SK-N-MC (cell line): Measurements from ENCODE around the gene PIK3R4.

Experiments used
- DNase-seq: peaks from one replicate; pipeline ENCODE4 v3.0.0-alpha.2; 2011; ENCODE audit warnings: low read depth, low spot score
- H3K27ac ChIP-seq: fragments of 200-600 bp; sonication (generic); 2 replicates; pipeline ENCODE4 v1.5.1; 2016; ENCODE audit warnings: mixed run types
- H3K36me3 ChIP-seq: fragments of 200-600 bp; sonication (generic); 2 replicates; pipeline ENCODE4 v1.6.1; 2017; ENCODE audit warnings: antibody characterized with exemption, low read length, mixed read lengths; ENCODE audit not compliant: insufficient read depth
- H3K4me3 ChIP-seq: fragments of 200-600 bp; sonication (generic); 2 replicates; pipeline ENCODE4 v1.5.1; 2016
- H3K9ac ChIP-seq: fragments of 200-600 bp; sonication (generic); 2 replicates; pipeline ENCODE4 v1.8.0; 2017; ENCODE audit warnings: mixed run types, mixed read lengths; ENCODE audit not compliant: insufficient read length
- H3K9me3 ChIP-seq: fragments of 200-600 bp; sonication (generic); 2 replicates; pipeline ENCODE4 v1.6.1; 2017; ENCODE audit warnings: low read depth, mild to moderate bottlenecking, antibody characterized with exemption, low read length, moderate library complexity, mixed read lengths
- EZH2 ChIP-seq: fragments of 200-600 bp; sonication (generic); IDR thresholded peaks from one replicate; pipeline ENCODE4 v1.6.1; 2017; ENCODE audit warnings: antibody characterized with exemption
- FOXP2 ChIP-seq: optimal IDR thresholded peaks from 2 replicates; pipeline ENCODE3; 2011; ENCODE audit warnings: mild to moderate bottlenecking, moderate library complexity; ENCODE audit not compliant: insufficient read depth; ENCODE audit errors: extremely low read length, control extremely low read depth
- POLR2AphosphoS5 ChIP-seq: IDR thresholded peaks from 2 replicates; pipeline ENCODE4 v1.6.1; 2012; ENCODE audit warnings: mild to moderate bottlenecking, low read depth, low read length, borderline replicate concordance

The PIK3R4 gene

GRCh38 chr3:130662501-130662996 is 84.1 kb downstream of the PIK3R4 start:
- TF ChIP-seq FOXP2 (no peak), EZH2 (no peak), POLR2AphosphoS5 (no peak; the same call in 1 of the 2 replicates)
- Histone ChIP-seq H3K9ac (no peak overlapping the region), H3K36me3 (peaks cover 14% of the 10 kb centered on the region), H3K4me3 (no peak overlapping the region), H3K9me3 (no peaks in the 10 kb centered on the region), H3K27ac (no peak overlapping the region)
- DNase-seq: no peak

- no peak overlapping the region for H3K9ac ChIP-seq
Measured at GRCh38 chr3:130661140-130661891, 85.3 kb downstream of the PIK3R4 start.

GRCh38 chr3:130659911-130660310 is 86.7 kb downstream of the PIK3R4 start:
- no peak overlapping the region for H3K9ac ChIP-seq
- TF ChIP-seq POLR2AphosphoS5 (no peak), FOXP2 (no peak), EZH2 (no peak)

More at GRCh38 chr3:130661140-130661891, 85.3 kb downstream of the PIK3R4 start:
- Histone ChIP-seq H3K4me3 (no peak overlapping the region), H3K36me3 (peaks cover 14% of the 10 kb centered on the region), H3K9me3 (no peaks in the 10 kb centered on the region), H3K27ac (no peak overlapping the region)
- TF ChIP-seq FOXP2 (no peak), EZH2 (no peak), POLR2AphosphoS5 (no peak)
- DNase-seq: no peak

DNA sequence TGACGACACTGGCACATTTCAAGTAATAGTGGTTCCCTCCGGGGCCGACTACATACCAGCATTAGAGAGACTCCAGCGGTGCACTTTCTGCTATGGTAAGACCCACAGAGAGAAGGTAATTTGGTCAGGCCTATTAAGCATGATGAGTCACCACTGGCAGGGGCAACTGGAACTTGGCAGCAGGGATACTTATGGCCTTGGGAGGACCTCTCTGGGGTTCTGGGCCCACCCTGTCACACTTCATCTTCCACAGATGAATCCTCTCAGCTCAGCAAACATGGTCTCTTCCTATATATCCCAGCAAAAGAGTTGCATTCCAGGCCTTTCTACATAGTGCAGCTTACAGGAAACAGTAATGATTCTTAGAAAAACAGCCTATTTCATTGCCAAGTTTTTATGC is 88.0 kb downstream of the PIK3R4 start:
- TF ChIP-seq FOXP2: no peak
- TF ChIP-seq POLR2AphosphoS5: no peak
- no peak for TF ChIP-seq EZH2
- Histone ChIP-seq H3K4me3 (0 out of 2 replicates have a peak overlapping the region, but pooled peaks have one; percentile 27), H3K9ac (no peak overlapping the region), H3K9me3 (no peaks in the 10 kb centered on the region), H3K36me3 (no peaks in the 10 kb centered on the region), H3K27ac (peak overlapping the region; percentile 76)
- no peak for DNase-seq

More at GRCh38 chr3:130659911-130660310, 86.7 kb downstream of the PIK3R4 start:
- peaks cover 4% of the 10 kb centered on the region for H3K36me3 ChIP-seq
- no peaks in the 10 kb centered on the region for H3K9me3 ChIP-seq
- H3K4me3 ChIP-seq: no peak overlapping the region
- no peak overlapping the region for H3K27ac ChIP-seq
- no peak for DNase-seq

- Histone ChIP-seq H3K4me3 (no peak overlapping the region), H3K9me3 (no peaks in the 10 kb centered on the region), H3K27ac (no peak overlapping the region), H3K9ac (no peak overlapping the region), H3K36me3 (no peaks in the 10 kb centered on the region)
- no peak for DNase-seq
- TF ChIP-seq POLR2AphosphoS5: no peak
- TF ChIP-seq EZH2: no peak
- no peak for TF ChIP-seq FOXP2
Measured at GRCh38 chr3:130656627-130657026, 90.0 kb downstream of the PIK3R4 start.

GRCh38 chr3:130654921-130655320 is 91.7 kb downstream of the PIK3R4 start:
- H3K9me3 ChIP-seq: no peaks in the 10 kb centered on the region
- DNase-seq: no peak

GRCh38 chr3:130654091-130654490 is 92.5 kb downstream of the PIK3R4 start:
- TF ChIP-seq POLR2AphosphoS5 (no peak), FOXP2 (no peak), EZH2 (no peak)
- H3K9me3 ChIP-seq: no peaks in the 10 kb centered on the region
- no peaks in the 10 kb centered on the region for H3K36me3 ChIP-seq
- H3K9ac ChIP-seq: no peak overlapping the region
- H3K4me3 ChIP-seq: no peak overlapping the region
- DNase-seq: no peak
- H3K27ac ChIP-seq: no peak overlapping the region

More at GRCh38 chr3:130654921-130655320, 91.7 kb downstream of the PIK3R4 start:
- no peak for TF ChIP-seq EZH2
- no peak for TF ChIP-seq POLR2AphosphoS5
- no peak for TF ChIP-seq FOXP2
- no peak overlapping the region for H3K4me3 ChIP-seq
- H3K27ac ChIP-seq: no peak overlapping the region
- H3K9ac ChIP-seq: no peak overlapping the region
- no peaks in the 10 kb centered on the region for H3K36me3 ChIP-seq

GRCh38 chr3:130649061-130649654 is 97.5 kb downstream of the PIK3R4 start:
- TF ChIP-seq EZH2: no peak
- no peak for TF ChIP-seq POLR2AphosphoS5
- no peak for TF ChIP-seq FOXP2
- H3K9ac ChIP-seq: no peak overlapping the region
- no peak for DNase-seq
- H3K9me3 ChIP-seq: no peaks in the 10 kb centered on the region
- H3K36me3 ChIP-seq: no peaks in the 10 kb centered on the region
- no peak overlapping the region for H3K27ac ChIP-seq
- H3K4me3 ChIP-seq: no peak overlapping the region
